Testis (tissue), 2 donors: ENCODE measurements around the gene HS2ST1.

Experiments
- CTCF ChIP-seq, 3 experiments: fragments of 450-650 bp in 2 of 3; fragments of 200-600 bp in 1 of 3; sonication (generic) in 1 of 3; IDR thresholded peaks; one replicate each; pipeline ENCODE4 v1.5.1; 2016 to 2019; ENCODE audit warnings: antibody characterized with exemption in 3 of 3, mild to moderate bottlenecking in 2 of 3, moderate library complexity in 1 of 3
- POLR2A ChIP-seq: fragments of 450-650 bp; IDR thresholded peaks from one replicate; pipeline ENCODE4 v1.6.1; 2017; ENCODE audit warnings: antibody characterized with exemption, mild to moderate bottlenecking, moderate library complexity

- TF ChIP-seq CTCF (IDR thresholded peaks at IDR 0.05) (peak; percentile 10 to 42 (median 35)), POLR2A (no peak)
These were observed 50.8 kb downstream of the HS2ST1 start for GRCh38 chr1:86965012-86965826.
